Inflammatory macrophage treated with lipopolysaccharide for 4 hours (primary cell): ENCODE measurements around the gene GPR119.
"Not testable (repeated sequence)": the region's sequence is repeated elsewhere in the genome, so short reads cannot be mapped to it uniquely, and the experiment has no call there.

ENCODE experiments used
- DNase-seq: peaks from one replicate; pipeline ENCODE4 v3.0.0-alpha.2; 2020

Gene GPR119

GRCh38 chrX:130338869-130339268, 46.6 kb downstream of the GPR119 start:
- DNase-seq = not testable (repeated sequence)

GRCh38 chrX:130336531-130336930, 48.9 kb downstream of the GPR119 start:
- DNase-seq = no peak
